Activated naive CD4-positive, alpha-beta T cell treated with anti-CD3 and anti-CD28 coated beads, Interleukin-2, amount 10 ng/mL, durations not matched to agents 7 days and 5 days (primary cell): Measurements from ENCODE around the gene GNB1L.

Experiments used
- CTCF ChIA-PET: fragments of 350-600 bp; sonication (Branson Sonifier 250); formaldehyde crosslinking; loops from one replicate; lab custom pipeline; 2021; ENCODE audit warnings: antibody characterized with exemption; lab: Charles Lee
- DNase-seq: peaks from one replicate; pipeline ENCODE4 v3.0.0-alpha.2; 2020
- H3K27ac Mint-ChIP-seq: one replicate; pipeline ENCODE4 v1.8.0; 2021; ENCODE audit warnings: mild to moderate bottlenecking, moderate library complexity, mixed read lengths
- H3K27me3 Mint-ChIP-seq: one replicate; pipeline ENCODE4 v1.8.0; 2021; ENCODE audit warnings: mild to moderate bottlenecking, mixed read lengths
- H3K36me3 Mint-ChIP-seq: one replicate; pipeline ENCODE4 v1.8.0; 2021; ENCODE audit warnings: mixed read lengths
- H3K4me1 Mint-ChIP-seq: one replicate; pipeline ENCODE4 v1.8.0; 2021; ENCODE audit warnings: mixed read lengths
- H3K4me3 Mint-ChIP-seq: one replicate; pipeline ENCODE4 v1.8.0; 2021; ENCODE audit warnings: mild to moderate bottlenecking, moderate library complexity, mixed read lengths
- H3K9me3 Mint-ChIP-seq: one replicate; pipeline ENCODE4 v1.8.0; 2021; ENCODE audit warnings: mixed read lengths

GNB1L gene

DNA sequence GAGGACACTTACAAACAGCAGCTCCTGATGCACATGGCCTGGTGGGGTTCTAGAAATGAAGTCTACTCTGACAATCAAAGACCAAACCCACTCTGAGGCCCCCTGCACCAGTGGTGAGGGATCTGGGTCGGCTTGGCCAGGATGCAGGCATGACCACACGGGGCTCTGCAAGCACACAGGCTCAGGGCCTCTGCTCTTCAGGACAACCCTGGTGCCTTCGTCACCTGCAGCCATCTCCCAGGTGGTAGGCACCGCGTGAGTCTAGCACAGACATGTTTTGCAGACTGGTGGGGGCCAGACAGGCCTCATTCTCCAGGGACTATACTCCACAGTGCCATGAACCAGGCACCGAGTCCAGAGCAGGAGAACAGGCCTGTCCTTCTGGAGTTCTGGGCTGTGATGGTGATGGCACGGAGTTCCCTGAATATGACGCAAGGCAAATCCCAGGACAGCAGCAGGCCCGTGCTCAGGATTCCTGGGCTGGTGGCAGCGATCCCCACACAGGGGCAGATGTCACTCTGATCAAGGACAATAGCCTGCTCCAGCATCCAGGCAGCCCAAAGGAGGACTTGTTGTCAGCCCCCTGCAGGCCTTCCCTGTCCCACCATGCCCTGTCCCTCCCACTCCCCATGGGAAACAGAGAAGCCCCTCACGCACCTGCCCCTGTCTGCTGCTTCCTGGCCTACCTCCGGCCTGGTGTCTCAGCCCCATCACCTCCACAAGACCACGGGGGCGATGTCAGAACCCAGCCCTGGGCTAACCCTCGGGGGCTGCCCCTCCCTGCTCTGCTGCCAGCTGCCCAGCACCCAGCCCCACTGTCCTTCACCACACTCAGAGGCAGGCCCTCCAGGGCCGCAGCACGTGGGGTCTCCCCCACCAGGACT is 36.1 kb downstream of the GNB1L start:
- Mint-ChIP-seq H3K4me3 (no peak overlapping the region), H3K27me3 (no peaks in the 10 kb centered on the region), H3K9me3 (no peaks in the 10 kb centered on the region), H3K4me1 (no peaks in the 10 kb centered on the region), H3K36me3 (no peaks in the 10 kb centered on the region), H3K27ac (no peak overlapping the region)
- no peak for DNase-seq
- CTCF ChIA-PET, result interaction anchor here (0.8 kb wide), 1 partner anchor 91 kb away, joined by 3 read pairs; no protein-coding TSS in a partner anchor

- no peak overlapping the region for H3K4me3 Mint-ChIP-seq
- no peak for DNase-seq
- H3K9me3 Mint-ChIP-seq, result no peaks in the 10 kb centered on the region
- no peaks in the 10 kb centered on the region for H3K36me3 Mint-ChIP-seq
- no peaks in the 10 kb centered on the region for H3K4me1 Mint-ChIP-seq
- CTCF ChIA-PET, result no interaction called here
- H3K27me3 Mint-ChIP-seq, result no peaks in the 10 kb centered on the region
- no peak overlapping the region for H3K27ac Mint-ChIP-seq
These were observed 38.1 kb downstream of the GNB1L start for GRCh38 chr22:19816372-19817119.

GRCh38 chr22:19815823-19816290 is 38.8 kb downstream of the GNB1L start:
- H3K4me3 Mint-ChIP-seq, result no peak overlapping the region
- H3K9me3 Mint-ChIP-seq, result no peaks in the 10 kb centered on the region
- no peaks in the 10 kb centered on the region for H3K36me3 Mint-ChIP-seq
- no peaks in the 10 kb centered on the region for H3K27me3 Mint-ChIP-seq
- CTCF ChIA-PET, result no interaction called here
- DNase-seq, result no peak
- peaks cover 6% of the 10 kb centered on the region for H3K4me1 Mint-ChIP-seq
- H3K27ac Mint-ChIP-seq, result no peak overlapping the region

DNA sequence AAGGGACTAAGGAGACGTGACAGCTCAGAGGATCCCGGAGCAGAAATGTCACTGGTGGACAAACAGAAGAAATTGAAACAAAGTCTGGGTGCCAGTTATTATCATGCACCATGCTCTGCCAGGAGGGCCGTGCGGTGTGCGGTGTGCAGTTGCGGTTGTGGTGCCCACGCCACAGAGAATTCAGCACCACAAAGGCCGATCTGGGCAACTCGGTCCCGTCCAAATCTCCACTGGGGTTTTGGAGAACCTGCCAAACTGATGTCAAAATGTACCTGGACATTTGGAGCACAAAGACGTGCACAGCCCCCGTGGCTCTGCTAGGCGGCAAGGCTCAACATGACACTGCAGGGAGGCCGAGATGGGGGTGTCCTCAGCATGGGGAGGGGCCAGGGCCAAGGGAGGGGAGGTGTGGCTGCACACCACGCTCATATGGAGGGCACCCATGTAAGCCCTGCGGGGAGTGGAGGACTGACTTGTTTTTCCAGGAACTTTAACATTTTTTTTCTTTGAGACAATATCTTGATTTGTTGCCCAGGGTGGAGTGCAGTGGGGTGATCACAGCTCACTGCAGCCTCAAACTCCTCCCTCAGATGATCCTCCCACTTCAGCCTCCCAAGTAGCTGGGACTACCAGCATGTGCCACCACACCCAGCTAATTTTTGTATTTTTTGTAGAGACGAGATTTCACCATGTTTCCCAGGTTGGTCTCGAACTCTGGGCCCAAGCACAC is 39.4 kb downstream of the GNB1L start:
- no peaks in the 10 kb centered on the region for H3K36me3 Mint-ChIP-seq
- DNase-seq, result no peak
- H3K27me3 Mint-ChIP-seq, result no peaks in the 10 kb centered on the region
- H3K27ac Mint-ChIP-seq, result no peak overlapping the region
- H3K4me1 Mint-ChIP-seq, result peaks cover 12% of the 10 kb centered on the region
- H3K9me3 Mint-ChIP-seq, result no peaks in the 10 kb centered on the region
- CTCF ChIA-PET, result no interaction called here
- no peak overlapping the region for H3K4me3 Mint-ChIP-seq

DNA sequence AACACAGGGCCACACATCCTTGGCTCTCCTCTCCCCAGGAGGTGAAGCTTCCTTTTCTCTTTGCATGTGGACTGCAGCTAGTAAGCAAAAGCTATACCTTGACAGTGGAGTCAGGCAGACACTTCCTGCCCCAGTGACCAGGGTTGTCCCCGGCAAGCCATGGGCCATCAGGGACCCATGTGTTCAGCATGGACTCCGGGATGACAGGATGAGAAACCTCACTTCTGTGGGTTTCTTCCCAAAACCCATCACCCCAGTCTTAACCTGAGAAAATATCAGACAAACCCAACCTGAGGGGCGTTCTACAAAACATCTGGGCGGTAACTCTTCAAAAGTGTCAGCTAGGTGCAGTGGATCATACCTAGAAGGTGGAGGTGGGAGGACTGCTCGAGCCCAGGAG is 40.2 kb downstream of the GNB1L start:
- no peaks in the 10 kb centered on the region for H3K27me3 Mint-ChIP-seq
- no peaks in the 10 kb centered on the region for H3K9me3 Mint-ChIP-seq
- no peak overlapping the region for H3K27ac Mint-ChIP-seq
- no peaks in the 10 kb centered on the region for H3K36me3 Mint-ChIP-seq
- CTCF ChIA-PET, result no interaction called here
- no peak for DNase-seq
- peaks cover 17% of the 10 kb centered on the region for H3K4me1 Mint-ChIP-seq
- no peak overlapping the region for H3K4me3 Mint-ChIP-seq

- no peak overlapping the region for H3K4me3 Mint-ChIP-seq
- no peaks in the 10 kb centered on the region for H3K9me3 Mint-ChIP-seq
- H3K27ac Mint-ChIP-seq, result no peak overlapping the region
- CTCF ChIA-PET, result no interaction called here
- no peak for DNase-seq
- H3K36me3 Mint-ChIP-seq, result no peaks in the 10 kb centered on the region
- no peaks in the 10 kb centered on the region for H3K27me3 Mint-ChIP-seq
- peaks cover 18% of the 10 kb centered on the region for H3K4me1 Mint-ChIP-seq
These were observed 41.8 kb downstream of the GNB1L start for GRCh38 chr22:19812910-19813309.

GRCh38 chr22:19811811-19812771 is 42.6 kb downstream of the GNB1L start:
- Mint-ChIP-seq H3K36me3 (no peaks in the 10 kb centered on the region), H3K4me1 (peaks cover 18% of the 10 kb centered on the region), H3K9me3 (no peaks in the 10 kb centered on the region), H3K4me3 (no peak overlapping the region), H3K27me3 (no peaks in the 10 kb centered on the region), H3K27ac (peak overlapping the region; percentile 37)
- CTCF ChIA-PET, result no interaction called here
- no peak for DNase-seq

DNA sequence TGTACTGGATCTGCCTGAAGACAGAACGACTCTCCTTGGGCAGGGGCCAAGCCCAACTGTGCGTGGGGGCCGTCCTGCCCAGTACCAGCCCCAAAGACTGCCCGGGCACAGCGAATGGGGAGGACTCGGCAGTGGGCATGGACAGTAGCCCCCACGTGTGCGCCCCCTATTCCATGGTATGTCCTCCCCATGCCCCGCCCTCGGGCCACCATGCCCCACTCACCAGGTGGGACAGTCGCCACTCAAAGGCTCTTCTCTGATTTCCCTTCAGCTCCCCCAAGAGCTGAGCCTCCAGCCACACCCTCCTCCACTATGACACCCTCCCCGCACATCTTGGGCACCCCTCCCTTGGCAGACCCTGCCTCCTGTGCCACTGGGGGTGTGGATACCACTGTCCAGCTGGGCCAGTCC is 43.5 kb downstream of the GNB1L start:
- Mint-ChIP-seq H3K27ac (no peak overlapping the region), H3K27me3 (no peaks in the 10 kb centered on the region), H3K36me3 (no peaks in the 10 kb centered on the region), H3K9me3 (no peaks in the 10 kb centered on the region), H3K4me1 (peaks cover 18% of the 10 kb centered on the region), H3K4me3 (no peak overlapping the region)
- CTCF ChIA-PET, result no interaction called here
- DNase-seq, result no peak

GRCh38 chr22:19810381-19811201 is 44.1 kb downstream of the GNB1L start:
- H3K9me3 Mint-ChIP-seq, result no peaks in the 10 kb centered on the region
- no peaks in the 10 kb centered on the region for H3K36me3 Mint-ChIP-seq
- H3K4me1 Mint-ChIP-seq, result peaks cover 18% of the 10 kb centered on the region
- H3K27ac Mint-ChIP-seq, result no peak overlapping the region
- peak; percentile 51 for DNase-seq
- CTCF ChIA-PET, result no interaction called here
- H3K4me3 Mint-ChIP-seq, result no peak overlapping the region
- no peaks in the 10 kb centered on the region for H3K27me3 Mint-ChIP-seq

GRCh38 chr22:19809741-19810140 is 44.9 kb downstream of the GNB1L start:
- Mint-ChIP-seq H3K9me3 (no peaks in the 10 kb centered on the region), H3K27ac (peak overlapping the region; percentile 45), H3K36me3 (no peaks in the 10 kb centered on the region), H3K27me3 (no peaks in the 10 kb centered on the region), H3K4me3 (no peak overlapping the region), H3K4me1 (peaks cover 18% of the 10 kb centered on the region)
- CTCF ChIA-PET, result no interaction called here
- DNase-seq, result no peak

- Mint-ChIP-seq H3K4me3 (no peak overlapping the region), H3K36me3 (no peaks in the 10 kb centered on the region), H3K4me1 (peaks cover 18% of the 10 kb centered on the region), H3K27me3 (no peaks in the 10 kb centered on the region), H3K9me3 (no peaks in the 10 kb centered on the region), H3K27ac (no peak overlapping the region)
- CTCF ChIA-PET, result no interaction called here
- no peak for DNase-seq
These were observed 45.7 kb downstream of the GNB1L start for GRCh38 chr22:19808873-19809478.

DNA sequence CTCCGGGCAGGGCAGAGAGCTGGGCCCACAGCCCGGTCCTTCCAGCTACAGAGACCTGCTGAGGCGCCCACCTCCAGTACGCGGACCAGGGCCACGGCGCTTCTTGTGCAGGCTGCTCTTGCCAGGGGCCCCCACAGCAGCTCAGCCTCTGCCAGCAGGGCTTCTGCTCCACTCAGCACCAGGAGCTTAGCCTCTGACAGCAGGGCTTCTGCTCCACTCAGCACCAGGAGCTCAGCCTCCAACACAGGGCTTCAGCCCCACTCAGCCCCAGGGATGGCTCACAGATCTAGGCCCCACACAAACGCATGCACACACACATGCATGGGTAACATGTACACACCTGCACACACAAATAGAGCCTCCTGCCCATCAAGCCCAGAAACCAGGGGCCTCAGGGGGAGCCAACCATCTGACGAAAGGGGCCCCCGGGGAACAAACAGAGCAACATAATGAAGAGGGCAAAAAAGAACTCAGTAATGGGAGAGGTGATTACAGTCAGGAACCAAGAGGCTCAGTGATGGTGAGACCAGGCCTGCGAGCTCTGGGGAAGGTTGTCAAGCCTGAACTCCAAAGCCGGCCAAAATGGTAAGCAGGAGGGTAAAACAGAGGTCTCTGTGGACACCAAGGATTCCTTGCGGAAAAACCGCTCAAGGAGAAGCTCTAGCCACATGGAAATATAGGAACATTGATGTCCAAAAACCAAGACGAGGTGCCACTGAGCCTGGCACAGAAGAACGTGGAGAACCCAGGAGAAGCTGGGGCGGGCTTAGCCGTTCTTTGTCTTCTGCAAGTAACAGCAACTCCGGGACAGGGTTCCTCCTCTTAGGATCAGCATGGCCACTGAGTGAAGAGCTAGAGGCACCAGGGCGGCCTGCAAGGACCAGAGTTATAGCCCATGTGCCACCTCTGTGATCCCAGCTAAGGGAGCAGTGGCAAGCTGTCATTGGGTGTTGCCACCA is 46.5 kb downstream of the GNB1L start:
- Mint-ChIP-seq H3K4me3 (no peak overlapping the region), H3K4me1 (peaks cover 18% of the 10 kb centered on the region), H3K27ac (no peak overlapping the region), H3K36me3 (no peaks in the 10 kb centered on the region), H3K9me3 (no peaks in the 10 kb centered on the region), H3K27me3 (no peaks in the 10 kb centered on the region)
- CTCF ChIA-PET, result no interaction called here
- no peak for DNase-seq
